SU-DHL-6 (cell line): Measurements from ENCODE around the gene SYNJ2.

Experiments used
- H2AFZ ChIP-seq: fragments of 200-600 bp; sonication (generic); 2 replicates; pipeline ENCODE4 v1.6.1; 2014; ENCODE audit warnings: low read depth, mild to moderate bottlenecking, moderate library complexity, mixed read lengths, antibody characterized with exemption, low read length; ENCODE audit not compliant: severe bottlenecking
- H3F3A ChIP-seq: fragments of 200-600 bp; shearing (Covaris generic); 2 replicates; pipeline ENCODE4 v1.6.0; 2016; ENCODE audit warnings: antibody characterized with exemption, mild to moderate bottlenecking; ENCODE audit not compliant: insufficient read depth
- H3K27ac ChIP-seq: fragments of 200-600 bp; sonication (generic); 2 replicates; pipeline ENCODE4 v1.5.1; 2016; ENCODE audit warnings: low read depth, mild to moderate bottlenecking, low read length, moderate library complexity, mixed read lengths
- H3K27me3 ChIP-seq: fragments of 200-600 bp; sonication (generic), shearing (Covaris generic); 2 replicates; pipeline ENCODE4 v1.6.0; 2014; ENCODE audit warnings: mild to moderate bottlenecking, low read length
- H3K36me3 ChIP-seq: fragments of 200-600 bp; sonication (generic); 2 replicates; pipeline ENCODE4 v1.6.1; 2014; ENCODE audit warnings: mild to moderate bottlenecking, low read length, mixed read lengths
- H3K4me2 ChIP-seq: fragments of 300-600, 200-600 bp; shearing (Covaris generic), sonication (generic); 2 replicates; pipeline ENCODE4 v1.6.0; 2014; ENCODE audit warnings: low read length, low read depth, mild to moderate bottlenecking; ENCODE audit not compliant: poor library complexity, severe bottlenecking
- H3K4me3 ChIP-seq: fragments of 200-600 bp; sonication (generic); 2 replicates; pipeline ENCODE4 v1.5.1; 2014; ENCODE audit warnings: antibody characterized with exemption, low read length, mild to moderate bottlenecking, mixed read lengths; ENCODE audit not compliant: insufficient read depth, poor library complexity, severe bottlenecking
- H3K79me2 ChIP-seq: fragments of 200-600 bp; sonication (generic); 2 replicates; pipeline ENCODE4 v1.6.1; 2014; ENCODE audit warnings: mild to moderate bottlenecking, low read length, moderate library complexity; ENCODE audit not compliant: insufficient read depth
- H3K9ac ChIP-seq: fragments of 200-600 bp; sonication (generic); 2 replicates; pipeline ENCODE4 v1.7.0; 2014; ENCODE audit warnings: mild to moderate bottlenecking, low read length
- H3K9me2 ChIP-seq: fragments of 200-600 bp; sonication (generic); replicated peaks from 2 replicates; pipeline ENCODE4 v1.6.1; 2014; ENCODE audit warnings: low read length; ENCODE audit not compliant: insufficient read depth
- H3K9me3 ChIP-seq: fragments of 200-600 bp; sonication (generic); 2 replicates; pipeline ENCODE4 v1.6.1; 2014; ENCODE audit warnings: low read length, mixed read lengths; ENCODE audit not compliant: insufficient read depth
- H4K20me1 ChIP-seq: fragments of 200-600 bp; sonication (generic); 2 replicates; pipeline ENCODE4 v1.6.1; 2014; ENCODE audit warnings: low read depth, mild to moderate bottlenecking, antibody characterized with exemption, low read length, moderate library complexity, mixed read lengths
- EZH2phosphoT487 ChIP-seq: fragments of 200-600 bp; sonication (generic), shearing (Covaris generic); conservative IDR thresholded peaks from 2 replicates; pipeline ENCODE4 v1.6.1; 2018; ENCODE audit warnings: mild to moderate bottlenecking, antibody characterized with exemption, low read length, moderate library complexity, mixed read lengths
- TF ChIP-seq, protein P1 (sequence below): fragments of 200-600 bp; sonication (generic); IDR thresholded peaks from one replicate; pipeline ENCODE4 v1.5.1; 2017; ENCODE audit warnings: antibody characterized with exemption, mild to moderate bottlenecking, low read length, moderate library complexity; ENCODE audit not compliant: insufficient read depth, poor library complexity, severe bottlenecking

The SYNJ2 gene

DNA sequence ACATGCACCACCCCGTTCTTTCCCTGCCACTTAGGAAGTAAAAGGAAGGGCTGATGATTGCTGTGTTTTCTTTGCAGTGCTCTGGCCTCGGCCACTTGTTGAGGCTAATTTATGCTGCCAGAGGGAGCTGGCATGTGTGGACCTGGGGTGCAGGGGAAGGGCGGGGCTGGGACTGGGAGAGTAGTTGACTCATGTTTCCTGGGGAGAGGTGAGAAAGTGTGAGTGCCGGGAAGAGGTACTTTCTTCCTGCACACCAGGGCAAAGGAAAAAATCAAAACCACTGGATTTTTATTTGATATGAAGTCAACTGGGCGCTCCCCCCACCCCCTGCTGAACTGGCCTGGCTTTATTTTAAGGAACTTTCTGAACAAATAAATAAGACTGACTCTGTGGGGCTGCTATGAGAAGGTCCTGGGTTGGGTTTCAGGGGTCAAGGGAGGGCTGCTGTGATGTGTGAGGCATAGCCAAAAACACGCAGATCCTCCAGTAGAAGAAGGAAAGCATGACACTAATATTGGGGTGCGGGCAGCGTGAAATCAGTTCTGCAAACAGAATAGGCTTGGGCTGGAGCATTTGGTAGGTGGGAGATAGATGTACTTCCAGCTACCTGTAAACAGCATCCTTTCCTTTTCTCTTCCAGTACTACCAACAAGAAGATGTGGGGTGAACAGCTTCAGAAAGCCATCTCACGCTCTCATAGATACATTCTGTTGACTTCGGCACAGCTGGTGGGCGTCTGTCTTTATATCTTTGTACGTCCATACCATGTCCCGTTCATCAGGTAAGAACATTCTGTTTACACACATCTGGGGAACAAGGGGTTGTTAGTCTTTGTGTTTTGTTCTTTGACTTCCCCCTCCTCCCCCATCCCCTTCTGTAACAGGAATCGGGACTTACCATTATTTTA, 87.5 kb downstream of the SYNJ2 start:
- Histone ChIP-seq H3K27ac (no peak overlapping the region), H3K9ac (no peak overlapping the region), H3K27me3 (no peaks in the 10 kb centered on the region), H3K4me2 (no peak overlapping the region), H4K20me1 (no peaks in the 10 kb centered on the region), H2AFZ (no peak overlapping the region), H3K36me3 (no peaks in the 10 kb centered on the region), H3K9me2 (no peaks in the 10 kb centered on the region), H3K4me3 (no peak overlapping the region), H3F3A (no peaks in the 10 kb centered on the region), H3K79me2 (no peaks in the 10 kb centered on the region), H3K9me3 (no peaks in the 10 kb centered on the region)
- no peak for TF ChIP-seq EZH2phosphoT487
- TF ChIP-seq, protein P1, sequence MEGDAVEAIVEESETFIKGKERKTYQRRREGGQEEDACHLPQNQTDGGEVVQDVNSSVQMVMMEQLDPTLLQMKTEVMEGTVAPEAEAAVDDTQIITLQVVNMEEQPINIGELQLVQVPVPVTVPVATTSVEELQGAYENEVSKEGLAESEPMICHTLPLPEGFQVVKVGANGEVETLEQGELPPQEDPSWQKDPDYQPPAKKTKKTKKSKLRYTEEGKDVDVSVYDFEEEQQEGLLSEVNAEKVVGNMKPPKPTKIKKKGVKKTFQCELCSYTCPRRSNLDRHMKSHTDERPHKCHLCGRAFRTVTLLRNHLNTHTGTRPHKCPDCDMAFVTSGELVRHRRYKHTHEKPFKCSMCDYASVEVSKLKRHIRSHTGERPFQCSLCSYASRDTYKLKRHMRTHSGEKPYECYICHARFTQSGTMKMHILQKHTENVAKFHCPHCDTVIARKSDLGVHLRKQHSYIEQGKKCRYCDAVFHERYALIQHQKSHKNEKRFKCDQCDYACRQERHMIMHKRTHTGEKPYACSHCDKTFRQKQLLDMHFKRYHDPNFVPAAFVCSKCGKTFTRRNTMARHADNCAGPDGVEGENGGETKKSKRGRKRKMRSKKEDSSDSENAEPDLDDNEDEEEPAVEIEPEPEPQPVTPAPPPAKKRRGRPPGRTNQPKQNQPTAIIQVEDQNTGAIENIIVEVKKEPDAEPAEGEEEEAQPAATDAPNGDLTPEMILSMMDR = no peak

DNA sequence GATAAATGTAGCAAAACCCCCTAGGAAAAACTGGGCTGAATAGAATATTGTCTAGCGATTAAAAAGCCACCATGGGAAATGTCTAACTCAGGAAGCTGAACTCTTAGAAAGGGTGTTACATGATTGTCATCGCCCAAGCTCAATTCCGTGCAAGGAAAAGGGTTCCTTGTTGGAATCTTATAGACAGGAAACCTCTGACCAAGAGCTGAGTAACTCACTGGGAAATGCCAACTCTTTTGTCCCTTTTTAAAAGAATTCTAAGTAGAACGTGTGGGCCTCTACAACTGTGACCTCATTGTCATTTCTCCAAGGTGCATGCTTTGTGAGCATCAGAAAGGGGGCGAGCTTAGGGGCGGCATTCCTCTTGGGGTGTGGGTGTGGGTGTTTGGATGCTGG, 88.1 kb downstream of the SYNJ2 start:
- TF ChIP-seq, protein P1 = no peak
- no peak for TF ChIP-seq EZH2phosphoT487
- no peaks in the 10 kb centered on the region for H3F3A ChIP-seq
- H3K79me2 ChIP-seq = no peaks in the 10 kb centered on the region
- no peak overlapping the region for H3K27ac ChIP-seq
- H3K27me3 ChIP-seq = no peaks in the 10 kb centered on the region
- no peaks in the 10 kb centered on the region for H3K9me2 ChIP-seq
- H3K9me3 ChIP-seq = no peaks in the 10 kb centered on the region
- H3K9ac ChIP-seq = no peak overlapping the region
- H3K4me3 ChIP-seq = no peak overlapping the region
- H2AFZ ChIP-seq = no peak overlapping the region
- no peaks in the 10 kb centered on the region for H3K36me3 ChIP-seq
- H3K4me2 ChIP-seq = no peak overlapping the region
- H4K20me1 ChIP-seq = no peaks in the 10 kb centered on the region

DNA sequence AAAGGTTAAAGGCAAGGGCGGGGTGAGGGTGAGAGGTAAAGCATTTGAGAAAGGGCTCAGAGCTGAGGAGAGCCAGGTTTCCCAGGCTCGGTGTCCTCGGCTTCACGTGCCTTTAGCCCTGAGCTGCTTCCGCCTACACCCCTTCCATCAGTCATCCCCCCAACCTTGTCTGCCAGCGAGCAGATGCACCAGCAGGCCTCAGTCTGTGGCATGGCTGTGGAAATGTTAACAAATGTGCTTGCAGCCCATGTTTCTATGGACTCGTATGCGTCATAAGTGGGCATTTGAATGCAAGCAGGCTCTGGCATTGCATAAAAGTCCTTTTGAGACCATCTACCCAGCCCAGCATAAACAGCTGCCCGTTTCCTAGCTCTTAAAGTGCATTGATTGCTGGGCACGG, 88.8 kb downstream of the SYNJ2 start:
- no peak overlapping the region for H3K27ac ChIP-seq
- H3K36me3 ChIP-seq = no peaks in the 10 kb centered on the region
- no peaks in the 10 kb centered on the region for H3K9me3 ChIP-seq
- no peak overlapping the region for H3K9ac ChIP-seq
- H3F3A ChIP-seq = no peaks in the 10 kb centered on the region
- no peaks in the 10 kb centered on the region for H4K20me1 ChIP-seq
- no peaks in the 10 kb centered on the region for H3K27me3 ChIP-seq
- no peak overlapping the region for H3K4me2 ChIP-seq
- H3K79me2 ChIP-seq = no peaks in the 10 kb centered on the region
- no peak overlapping the region for H2AFZ ChIP-seq
- no peaks in the 10 kb centered on the region for H3K9me2 ChIP-seq
- H3K4me3 ChIP-seq = no peak overlapping the region
- no peak for TF ChIP-seq EZH2phosphoT487
- TF ChIP-seq, protein P1 = no peak
